AG04450 (cell line): ENCODE measurements around the gene CDC25C. TPM values are rescaled to one million over a fixed set of nuclear protein-coding genes. Genes with fewer than 3 reads are reported as not detected.

ENCODE experiments used
- CTCF ChIA-PET: fragments of 300-600, 350-600 bp; formaldehyde crosslinking; extraction: SDS; loops from one replicate; lab custom pipeline; 2022; ENCODE audit warnings: antibody characterized with exemption, inconsistent platforms; lab: Charles Lee
- POLR2A ChIA-PET: fragments of 350-600 bp; formaldehyde crosslinking; extraction: SDS; loops from one replicate; lab custom pipeline; 2021; ENCODE audit warnings: antibody characterized with exemption, inconsistent platforms; lab: Yijun Ruan, JAX
- DNase-seq: peaks from one replicate; pipeline ENCODE4 v3.0.0-alpha.2; 2011; ENCODE audit warnings: low read depth, low spot score
- H3K27ac ChIP-seq: one replicate; pipeline ENCODE4 v1.5.1; 2012; ENCODE audit warnings: low read depth, low read length, control low read depth
- H3K27me3 ChIP-seq: one replicate; pipeline ENCODE4 v1.6.0; 2012; ENCODE audit warnings: low read length; ENCODE audit not compliant: control insufficient read depth, insufficient read depth
- H3K4me3 ChIP-seq: 2 replicates; pipeline ENCODE4 v1.5.1; 2011; ENCODE audit warnings: mild to moderate bottlenecking, low read depth, low read length, control low read depth
- H3K9me3 ChIP-seq: 2 replicates; pipeline ENCODE4 v1.5.1; 2012; ENCODE audit warnings: low read length; ENCODE audit not compliant: control insufficient read depth, insufficient read depth
- CTCF ChIP-seq: IDR thresholded peaks from 2 replicates; pipeline ENCODE4 v1.5.1; 2011; ENCODE audit warnings: low read depth, low read length, control low read depth, inconsistent platforms
- polyA minus RNA-seq: library from RNA; depleted of rRNA, polyadenylated mRNA; stranded (reverse); fragments of >200 nt; gene quantifications from 2 replicates; pipeline ENCODE4 v1.2.3, GENCODE V29; 2011; rRNA and poly(A)+ RNA removed
- polyA plus RNA-seq: library from polyadenylated mRNA; depleted of rRNA; stranded (reverse); fragments of >200 nt; gene quantifications from 2 replicates; pipeline ENCODE4 v1.2.3, GENCODE V29; 2011; rRNA removed

Gene CDC25C
- polyA plus RNA-seq (3.2 and 4.8 TPM in 2 replicates), polyA minus RNA-seq (1.9 and 2.6 TPM in 2 replicates)

GRCh38 chr5:138331449-138332368 is at the start of gene CDC25C:
Gene CDC25C (minus strand): TSS chr5:138331804. CDS start chr5:138331180, 624 bp downstream.
- TF ChIP-seq CTCF: no peak
- CTCF ChIA-PET: interaction anchor here (2.7 kb wide), 1 partner anchor 21 kb away, joined by 29 read pairs; the partner anchor contains the start of gene KDM3B
- POLR2A ChIA-PET: interaction anchor here (0.6 to 1.3 kb wide), 2 partner anchors 22 to 961 kb away, joined by 6 to 14 read pairs; partner anchors contain the start of gene KDM3B
- H3K4me3 ChIP-seq: peak within 1 kb of the TSS; percentile 87
- no peaks in the 10 kb centered on the region for H3K27me3 ChIP-seq
- H3K27ac ChIP-seq: peak within 1 kb of the TSS; percentile 52
- H3K9me3 ChIP-seq: no peaks in the 10 kb centered on the region
- DNase-seq: peak; percentile 99

GRCh38 chr5:138372653-138373052 is 41.0 kb upstream of the CDC25C start:
- ChIA-PET CTCF (interaction anchor here (7.8 kb wide), 1 partner anchor 19 kb away, joined by 100 read pairs; the partner anchor contains the start of gene KDM3B), POLR2A (no interaction called here)
- no peak for TF ChIP-seq CTCF
- Histone ChIP-seq H3K27ac (no peak overlapping the region), H3K4me3 (no peak overlapping the region), H3K9me3 (no peaks in the 10 kb centered on the region), H3K27me3 (no peaks in the 10 kb centered on the region)
- no peak for DNase-seq

- H3K9me3 ChIP-seq: no peaks in the 10 kb centered on the region
- POLR2A ChIA-PET: interaction anchor here (1.6 kb wide), 1 partner anchor 34 kb away, joined by 5 read pairs; the partner anchor contains the start of gene FAM53C
- H3K4me3 ChIP-seq: no peak overlapping the region
- no peak for TF ChIP-seq CTCF
- CTCF ChIA-PET: interaction anchor here (7.8 kb wide), 1 partner anchor 19 kb away, joined by 100 read pairs; the partner anchor contains the start of gene KDM3B
- H3K27me3 ChIP-seq: no peaks in the 10 kb centered on the region
- no peak overlapping the region for H3K27ac ChIP-seq
- DNase-seq: no peak
These were observed 40.6 kb upstream of the CDC25C start for GRCh38 chr5:138372225-138372624.

- no peak for TF ChIP-seq CTCF
- Histone ChIP-seq H3K27ac (no peak overlapping the region), H3K27me3 (no peaks in the 10 kb centered on the region), H3K9me3 (no peaks in the 10 kb centered on the region), H3K4me3 (no peak overlapping the region)
- POLR2A ChIA-PET: interaction anchor here (0.6 to 1.6 kb wide), 3 partner anchors 13 to 194 kb away, joined by 3 to 5 read pairs (median 3); partner anchors contain the start of gene FAM53C
- CTCF ChIA-PET: interaction anchor here (0.7 to 7.8 kb wide), 3 partner anchors 18 to 247 kb away, joined by 3 to 100 read pairs (median 4); partner anchors contain the start of gene KDM3B
- DNase-seq: no peak
These were observed 39.9 kb upstream of the CDC25C start for GRCh38 chr5:138371454-138371853.
